WTC11 (cell line): ENCODE measurements around the gene SUPT4H1. TPM values are rescaled to one million over a fixed set of nuclear protein-coding genes. Genes with fewer than 3 reads are reported as not detected.

Experiments used
- ATAC-seq: fragments of 200-7000 bp; cut with Tn5 transposase; 2 replicates; pipeline ENCODE4 v1.10.0; 2021; ENCODE audit warnings: mild to moderate bottlenecking, moderate library complexity
- CTCF ChIA-PET: fragments of 300-600 bp; sonication (Branson Sonifier 250); formaldehyde crosslinking; loops from one replicate; lab custom pipeline; 2021; ENCODE audit warnings: antibody characterized with exemption; lab: Charles Lee
- POLR2A ChIA-PET: fragments of 350-600 bp; sonication (Branson Sonifier 250); formaldehyde crosslinking; loops from one replicate; lab custom pipeline; 2021; ENCODE audit warnings: antibody characterized with exemption; lab: Charles Lee
- DNase-seq: peaks from one replicate; pipeline ENCODE4 v3.0.0; 2021; ENCODE audit warnings: low spot score
- H3K27ac Mint-ChIP-seq: 2 replicates; pipeline ENCODE4 v1.8.0; 2021; ENCODE audit warnings: mixed read lengths
- H3K27me3 Mint-ChIP-seq: 2 replicates; pipeline ENCODE4 v1.8.0; 2021; ENCODE audit warnings: low read depth, mild to moderate bottlenecking, moderate library complexity, mixed read lengths
- H3K36me3 Mint-ChIP-seq: 2 replicates; pipeline ENCODE4 v1.8.0; 2021; ENCODE audit warnings: mixed read lengths
- H3K4me1 Mint-ChIP-seq: 2 replicates; pipeline ENCODE4 v1.8.0; 2022; ENCODE audit warnings: mixed read lengths
- H3K4me3 Mint-ChIP-seq: 2 replicates; pipeline ENCODE4 v1.8.0; 2021; ENCODE audit warnings: mild to moderate bottlenecking, moderate library complexity, mixed read lengths
- H3K9me3 Mint-ChIP-seq: 2 replicates; pipeline ENCODE4 v1.8.0; 2021; ENCODE audit warnings: mixed read lengths
- ATF1 ChIP-seq: sonication (generic); formaldehyde crosslinking; IDR thresholded peaks from 2 replicates; pipeline ENCODE4 v1.8.1; 2023; ENCODE audit warnings: mild to moderate bottlenecking, moderate library complexity, missing genetic modification reagents
- CREB1 ChIP-seq: sonication (generic); formaldehyde crosslinking; IDR thresholded peaks from 2 replicates; pipeline ENCODE4 v1.8.0; 2023; ENCODE audit warnings: mild to moderate bottlenecking, missing genetic modification reagents
- E2F5 ChIP-seq: sonication (generic); formaldehyde crosslinking; IDR thresholded peaks from 2 replicates; pipeline ENCODE4 v1.8.1; 2022; ENCODE audit warnings: mild to moderate bottlenecking, moderate library complexity, missing genetic modification reagents
- FOXJ3 ChIP-seq: sonication (generic); formaldehyde crosslinking; IDR thresholded peaks from 2 replicates; pipeline ENCODE4 v1.9.0; 2021; ENCODE audit warnings: missing genetic modification reagents, mild to moderate bottlenecking, borderline replicate concordance
- GABPB1 ChIP-seq: sonication (generic); formaldehyde crosslinking; IDR thresholded peaks from 2 replicates; pipeline ENCODE4 v1.8.1; 2023; ENCODE audit warnings: mild to moderate bottlenecking, missing genetic modification reagents
- HMGA2 ChIP-seq: fragments of 250-450 bp; sonication (Bioruptor Pico); IDR thresholded peaks from 2 replicates; pipeline ENCODE4 v1.4.0; 2021; ENCODE audit warnings: mild to moderate bottlenecking, moderate library complexity
- JUN ChIP-seq: sonication (generic); formaldehyde crosslinking; IDR thresholded peaks from 2 replicates; pipeline ENCODE4 v1.8.0; 2023; ENCODE audit warnings: mild to moderate bottlenecking, missing genetic modification reagents
- KAT7 ChIP-seq: sonication (generic); formaldehyde crosslinking; IDR thresholded peaks from 2 replicates; pipeline ENCODE4 v1.8.1; 2023; ENCODE audit warnings: missing genetic modification reagents, mild to moderate bottlenecking, borderline replicate concordance
- PRRX2 ChIP-seq: fragments of 250-450 bp; sonication (Bioruptor Pico); IDR thresholded peaks from 2 replicates; pipeline ENCODE4 v1.8.0; 2021; ENCODE audit warnings: mild to moderate bottlenecking
- SMAD3 ChIP-seq: sonication (generic); formaldehyde crosslinking; IDR thresholded peaks from 2 replicates; pipeline ENCODE4 v1.8.0; 2022; ENCODE audit warnings: missing genetic modification reagents, mild to moderate bottlenecking, borderline replicate concordance
- TCF7 ChIP-seq: sonication (generic); formaldehyde crosslinking; IDR thresholded peaks from 2 replicates; pipeline ENCODE4 v1.8.0; 2022; ENCODE audit warnings: mild to moderate bottlenecking, low read depth, missing genetic modification reagents, moderate library complexity
- ZBTB43 ChIP-seq: sonication (generic); formaldehyde crosslinking; IDR thresholded peaks from 2 replicates; pipeline ENCODE4 v1.8.1; 2023; ENCODE audit warnings: mild to moderate bottlenecking, missing genetic modification reagents
- ZMAT4 ChIP-seq: fragments of 250-450 bp; sonication (Bioruptor Pico); IDR thresholded peaks from 2 replicates; pipeline ENCODE4 v1.9.0; 2021; ENCODE audit warnings: mild to moderate bottlenecking
- ZNF219 ChIP-seq: sonication (generic); formaldehyde crosslinking; IDR thresholded peaks from 2 replicates; pipeline ENCODE4 v1.8.0; 2023; ENCODE audit warnings: missing genetic modification reagents, mild to moderate bottlenecking, borderline replicate concordance
- ZNF232 ChIP-seq: sonication (generic); formaldehyde crosslinking; IDR thresholded peaks from 2 replicates; pipeline ENCODE4 v1.8.0; 2022; ENCODE audit warnings: mild to moderate bottlenecking, missing genetic modification reagents
- ZNF532 ChIP-seq: fragments of 250-450 bp; sonication (Bioruptor Pico); IDR thresholded peaks from 2 replicates; pipeline ENCODE4 v1.9.0; 2021; ENCODE audit warnings: mild to moderate bottlenecking, borderline replicate concordance
- total RNA-seq: library from RNA; stranded (reverse); gene quantifications from 3 replicates; pipeline ENCODE4 v1.2.3, GENCODE V29; 2021
- TF ChIP-seq, protein P1 (sequence below): sonication (generic); formaldehyde crosslinking; conservative IDR thresholded peaks from 2 replicates; pipeline ENCODE4 v1.8.1; 2022; ENCODE audit warnings: mild to moderate bottlenecking, missing genetic modification reagents
- TF ChIP-seq, protein P2 (sequence below): sonication (generic); formaldehyde crosslinking; IDR thresholded peaks from 2 replicates; pipeline ENCODE4 v1.8.0; 2023; ENCODE audit warnings: missing genetic modification reagents
- TF ChIP-seq, protein P3 (sequence below): sonication (generic); formaldehyde crosslinking; IDR thresholded peaks from 2 replicates; pipeline ENCODE4 v1.8.0; 2022; ENCODE audit warnings: mild to moderate bottlenecking, missing genetic modification reagents
- TF ChIP-seq, protein P4 (sequence below): sonication (generic); formaldehyde crosslinking; IDR thresholded peaks from 2 replicates; pipeline ENCODE4 v1.8.0; 2023; ENCODE audit warnings: mild to moderate bottlenecking, missing genetic modification reagents
- TF ChIP-seq, protein P5 (sequence below): fragments of 200-600 bp; IDR thresholded peaks from 2 replicates; pipeline ENCODE4 v1.8.0; 2022; ENCODE audit warnings: antibody characterized with exemption
- TF ChIP-seq, protein P6 (sequence below): sonication (generic); formaldehyde crosslinking; IDR thresholded peaks from 2 replicates; pipeline ENCODE4 v1.8.0; 2022; ENCODE audit warnings: mild to moderate bottlenecking, missing genetic modification reagents

Gene SUPT4H1
- total RNA-seq, 1 experiment from 2014 or later = 85.5 TPM

- TF ChIP-seq, protein P1, sequence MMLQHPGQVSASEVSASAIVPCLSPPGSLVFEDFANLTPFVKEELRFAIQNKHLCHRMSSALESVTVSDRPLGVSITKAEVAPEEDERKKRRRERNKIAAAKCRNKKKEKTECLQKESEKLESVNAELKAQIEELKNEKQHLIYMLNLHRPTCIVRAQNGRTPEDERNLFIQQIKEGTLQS (CRISPR knock-in tag) = no peak
- TF ChIP-seq GABPB1 (CRISPR knock-in tag) (no peak), SMAD3 (CRISPR knock-in tag) (no peak), ZNF232 (CRISPR knock-in tag) (no peak), KAT7 (no peak), ZNF219 (no peak), TCF7 (CRISPR knock-in tag) (no peak)
- TF ChIP-seq, protein P2, sequence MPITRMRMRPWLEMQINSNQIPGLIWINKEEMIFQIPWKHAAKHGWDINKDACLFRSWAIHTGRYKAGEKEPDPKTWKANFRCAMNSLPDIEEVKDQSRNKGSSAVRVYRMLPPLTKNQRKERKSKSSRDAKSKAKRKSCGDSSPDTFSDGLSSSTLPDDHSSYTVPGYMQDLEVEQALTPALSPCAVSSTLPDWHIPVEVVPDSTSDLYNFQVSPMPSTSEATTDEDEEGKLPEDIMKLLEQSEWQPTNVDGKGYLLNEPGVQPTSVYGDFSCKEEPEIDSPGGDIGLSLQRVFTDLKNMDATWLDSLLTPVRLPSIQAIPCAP = no peak
- TF ChIP-seq, protein P3, sequence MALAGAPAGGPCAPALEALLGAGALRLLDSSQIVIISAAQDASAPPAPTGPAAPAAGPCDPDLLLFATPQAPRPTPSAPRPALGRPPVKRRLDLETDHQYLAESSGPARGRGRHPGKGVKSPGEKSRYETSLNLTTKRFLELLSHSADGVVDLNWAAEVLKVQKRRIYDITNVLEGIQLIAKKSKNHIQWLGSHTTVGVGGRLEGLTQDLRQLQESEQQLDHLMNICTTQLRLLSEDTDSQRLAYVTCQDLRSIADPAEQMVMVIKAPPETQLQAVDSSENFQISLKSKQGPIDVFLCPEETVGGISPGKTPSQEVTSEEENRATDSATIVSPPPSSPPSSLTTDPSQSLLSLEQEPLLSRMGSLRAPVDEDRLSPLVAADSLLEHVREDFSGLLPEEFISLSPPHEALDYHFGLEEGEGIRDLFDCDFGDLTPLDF (CRISPR knock-in tag) = no peak
These were observed 17.7 kb downstream of the SUPT4H1 start (continued) for GRCh38 chr17:58334256-58334655.

- CTCF ChIA-PET = interaction anchor here (0.9 to 1.1 kb wide), 3 partner anchors 8 to 26 kb away, joined by 3 to 4 read pairs (median 3); no protein-coding TSS in a partner anchor
- Mint-ChIP-seq H3K9me3 (no peaks in the 10 kb centered on the region), H3K27ac (no peak overlapping the region), H3K4me1 (peaks cover 65% of the 10 kb centered on the region), H3K27me3 (no peaks in the 10 kb centered on the region), H3K4me3 (no peak overlapping the region), H3K36me3 (no peaks in the 10 kb centered on the region)
- ATAC-seq (no peak), DNase-seq (peak; percentile 4)
- POLR2A ChIA-PET = no interaction called here
- TF ChIP-seq ZMAT4 (CRISPR knock-in tag) (no peak), ZNF532 (CRISPR knock-in tag) (no peak), ZNF232 (CRISPR knock-in tag) (no peak), FOXJ3 (CRISPR knock-in tag) (no peak), ATF1 (no peak), HMGA2 (CRISPR knock-in tag) (no peak), E2F5 (CRISPR knock-in tag) (no peak), PRRX2 (CRISPR knock-in tag) (no peak), ZBTB43 (CRISPR knock-in tag) (no peak), JUN (no peak), CREB1 (CRISPR knock-in tag) (no peak)
- TF ChIP-seq, protein P4, sequence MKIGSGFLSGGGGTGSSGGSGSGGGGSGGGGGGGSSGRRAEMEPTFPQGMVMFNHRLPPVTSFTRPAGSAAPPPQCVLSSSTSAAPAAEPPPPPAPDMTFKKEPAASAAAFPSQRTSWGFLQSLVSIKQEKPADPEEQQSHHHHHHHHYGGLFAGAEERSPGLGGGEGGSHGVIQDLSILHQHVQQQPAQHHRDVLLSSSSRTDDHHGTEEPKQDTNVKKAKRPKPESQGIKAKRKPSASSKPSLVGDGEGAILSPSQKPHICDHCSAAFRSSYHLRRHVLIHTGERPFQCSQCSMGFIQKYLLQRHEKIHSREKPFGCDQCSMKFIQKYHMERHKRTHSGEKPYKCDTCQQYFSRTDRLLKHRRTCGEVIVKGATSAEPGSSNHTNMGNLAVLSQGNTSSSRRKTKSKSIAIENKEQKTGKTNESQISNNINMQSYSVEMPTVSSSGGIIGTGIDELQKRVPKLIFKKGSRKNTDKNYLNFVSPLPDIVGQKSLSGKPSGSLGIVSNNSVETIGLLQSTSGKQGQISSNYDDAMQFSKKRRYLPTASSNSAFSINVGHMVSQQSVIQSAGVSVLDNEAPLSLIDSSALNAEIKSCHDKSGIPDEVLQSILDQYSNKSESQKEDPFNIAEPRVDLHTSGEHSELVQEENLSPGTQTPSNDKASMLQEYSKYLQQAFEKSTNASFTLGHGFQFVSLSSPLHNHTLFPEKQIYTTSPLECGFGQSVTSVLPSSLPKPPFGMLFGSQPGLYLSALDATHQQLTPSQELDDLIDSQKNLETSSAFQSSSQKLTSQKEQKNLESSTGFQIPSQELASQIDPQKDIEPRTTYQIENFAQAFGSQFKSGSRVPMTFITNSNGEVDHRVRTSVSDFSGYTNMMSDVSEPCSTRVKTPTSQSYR (CRISPR knock-in tag) = no peak
- TF ChIP-seq, protein P5, sequence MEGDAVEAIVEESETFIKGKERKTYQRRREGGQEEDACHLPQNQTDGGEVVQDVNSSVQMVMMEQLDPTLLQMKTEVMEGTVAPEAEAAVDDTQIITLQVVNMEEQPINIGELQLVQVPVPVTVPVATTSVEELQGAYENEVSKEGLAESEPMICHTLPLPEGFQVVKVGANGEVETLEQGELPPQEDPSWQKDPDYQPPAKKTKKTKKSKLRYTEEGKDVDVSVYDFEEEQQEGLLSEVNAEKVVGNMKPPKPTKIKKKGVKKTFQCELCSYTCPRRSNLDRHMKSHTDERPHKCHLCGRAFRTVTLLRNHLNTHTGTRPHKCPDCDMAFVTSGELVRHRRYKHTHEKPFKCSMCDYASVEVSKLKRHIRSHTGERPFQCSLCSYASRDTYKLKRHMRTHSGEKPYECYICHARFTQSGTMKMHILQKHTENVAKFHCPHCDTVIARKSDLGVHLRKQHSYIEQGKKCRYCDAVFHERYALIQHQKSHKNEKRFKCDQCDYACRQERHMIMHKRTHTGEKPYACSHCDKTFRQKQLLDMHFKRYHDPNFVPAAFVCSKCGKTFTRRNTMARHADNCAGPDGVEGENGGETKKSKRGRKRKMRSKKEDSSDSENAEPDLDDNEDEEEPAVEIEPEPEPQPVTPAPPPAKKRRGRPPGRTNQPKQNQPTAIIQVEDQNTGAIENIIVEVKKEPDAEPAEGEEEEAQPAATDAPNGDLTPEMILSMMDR = no peak
- TF ChIP-seq, protein P6, sequence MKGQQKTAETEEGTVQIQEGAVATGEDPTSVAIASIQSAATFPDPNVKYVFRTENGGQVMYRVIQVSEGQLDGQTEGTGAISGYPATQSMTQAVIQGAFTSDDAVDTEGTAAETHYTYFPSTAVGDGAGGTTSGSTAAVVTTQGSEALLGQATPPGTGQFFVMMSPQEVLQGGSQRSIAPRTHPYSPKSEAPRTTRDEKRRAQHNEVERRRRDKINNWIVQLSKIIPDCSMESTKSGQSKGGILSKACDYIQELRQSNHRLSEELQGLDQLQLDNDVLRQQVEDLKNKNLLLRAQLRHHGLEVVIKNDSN (CRISPR knock-in tag) = no peak
These were observed 18.2 kb downstream of the SUPT4H1 start for GRCh38 chr17:58333736-58334207.
